HEK293 (cell line): ENCODE results near the gene GATA3.

Experiments used
- CTCF ChIP-seq: fragments of 450-650 bp; formaldehyde crosslinking; IDR thresholded peaks from 2 replicates; pipeline ENCODE4 v1.5.1; 2016; ENCODE audit warnings: missing biosample characterization, missing genetic modification characterization
- GLI2 ChIP-seq: fragments of 450-650 bp; formaldehyde crosslinking; IDR thresholded peaks from 2 replicates; pipeline ENCODE4; 2017; ENCODE audit warnings: missing biosample characterization, missing genetic modification characterization, low read depth, borderline replicate concordance
- TCF7L2 ChIP-seq: IDR thresholded peaks from 2 replicates; pipeline ENCODE4 v1.6.1; 2011; ENCODE audit warnings: low read depth, mild to moderate bottlenecking, inconsistent platforms, low read length, moderate library complexity, borderline replicate concordance
- YY1 ChIP-seq: fragments of 450-650 bp; formaldehyde crosslinking; IDR thresholded peaks from 2 replicates; pipeline ENCODE4 v1.5.1; 2018; ENCODE audit warnings: missing biosample characterization, missing genetic modification characterization
- ZNF10 ChIP-seq: fragments of 450-650 bp; formaldehyde crosslinking; IDR thresholded peaks from 2 replicates; pipeline ENCODE4 v1.5.1; 2017; ENCODE audit warnings: missing biosample characterization, missing genetic modification characterization
- ZNF121 ChIP-seq: fragments of 450-650 bp; formaldehyde crosslinking; IDR thresholded peaks from 2 replicates; pipeline ENCODE4 v1.5.1; 2016; ENCODE audit warnings: missing biosample characterization, missing genetic modification characterization
- ZNF174 ChIP-seq: fragments of 450-650 bp; formaldehyde crosslinking; IDR thresholded peaks from 2 replicates; pipeline ENCODE4 v1.5.0; 2017; ENCODE audit warnings: missing biosample characterization, mild to moderate bottlenecking, missing genetic modification characterization
- ZNF24 ChIP-seq: fragments of 450-650 bp; formaldehyde crosslinking; IDR thresholded peaks from 2 replicates; pipeline ENCODE4 v1.5.1; 2016; ENCODE audit warnings: missing biosample characterization, missing genetic modification characterization
- ZNF610 ChIP-seq: fragments of 450-650 bp; formaldehyde crosslinking; IDR thresholded peaks from 2 replicates; pipeline ENCODE4 v1.5.1; 2016; ENCODE audit warnings: missing biosample characterization, missing genetic modification characterization, borderline replicate concordance

GRCh38 chr10:8085251-8085650, 30.8 kb downstream of the GATA3 start:
- TF ChIP-seq CTCF (no peak), GLI2 (no peak), ZNF24 (tag by site-specific recombination) (no peak), ZNF10 (tag by site-specific recombination) (no peak), YY1 (tag by site-specific recombination) (no peak), ZNF121 (tag by site-specific recombination) (no peak), ZNF174 (tag by site-specific recombination) (no peak), TCF7L2 (no peak), ZNF610 (tag by site-specific recombination) (no peak)
